Heart right ventricle (tissue), 16 donors: Measurements from ENCODE around the gene ACSL6. TPM values are rescaled to one million over a fixed set of nuclear protein-coding genes. Genes with fewer than 3 reads are reported as not detected.

Experiments
- ATAC-seq, 8 donors: fragments of 200-7000 bp; cut with Tn5 transposase; one replicate each; pipeline ENCODE4 v1.9.1; 2020; ENCODE audit warnings: mild to moderate bottlenecking in 8 of 8, moderate library complexity in 8 of 8, moderate number of reproducible peaks in 1 of 8
- DNase-seq, 2 donors: peaks; one replicate each; pipeline ENCODE4 v3.0.0-alpha.2; 2020
- H3K27ac ChIP-seq, 10 donors: fragments of 200-600 bp; sonication (generic) in 2 of 10; one replicate each; pipeline versions ENCODE4 v1.5.0 to v1.8.0; 2020 to 2022; ENCODE audit warnings: mild to moderate bottlenecking in 3 of 10
- H3K27me3 ChIP-seq, 7 donors: fragments of 200-600 bp; one replicate each; pipeline ENCODE4 v1.8.0; 2021 to 2022; ENCODE audit warnings: mild to moderate bottlenecking in 2 of 7
- H3K36me3 ChIP-seq, 9 donors: fragments of 200-600 bp; sonication (generic) in 1 of 9; one replicate each; pipeline versions ENCODE4 v1.5.0 to v1.8.0; 2020 to 2022; ENCODE audit warnings: mild to moderate bottlenecking in 2 of 9
- H3K4me1 ChIP-seq, 9 donors: fragments of 200-600 bp; sonication (generic) in 1 of 9; one replicate each; pipeline versions ENCODE4 v1.5.0 to v1.8.0; 2020 to 2022; ENCODE audit warnings: mild to moderate bottlenecking in 4 of 9
- H3K4me3 ChIP-seq, 10 donors: fragments of 200-600 bp; sonication (generic) in 2 of 10; one replicate each; pipeline versions ENCODE4 v1.5.0 to v1.8.0; 2020 to 2022; ENCODE audit warnings: mild to moderate bottlenecking in 7 of 10, moderate library complexity in 2 of 10
- H3K9me3 ChIP-seq, 11 donors: fragments of 200-600 bp in 10 of 11; sonication (generic) in 2 of 11; one replicate each; pipeline versions ENCODE4 v1.5.0 to v1.8.0; 2013 to 2022; ENCODE audit warnings: mild to moderate bottlenecking in 2 of 11, control low read depth in 1 of 11, moderate library complexity in 1 of 11
- CTCF ChIP-seq, 9 donors: fragments of 200-600 bp; sonication (generic) in 2 of 9; IDR thresholded peaks; one replicate each; pipeline versions ENCODE4 v1.5.0 to v1.8.0; 2021 to 2022; ENCODE audit warnings: antibody characterized with exemption in 9 of 9, mild to moderate bottlenecking in 5 of 9, moderate library complexity in 1 of 9
- WGBS, 2 donors: extraction: QIAGEN DNeasy Blood & Tissue Kit; methylation state at CpG; one replicate each; pipeline ENCODE4 v1.1.7; 2013; ENCODE audit warnings: inconsistent platforms in 1 of 2; 5-methylcytosine and 5-hydroxymethylcytosine counted together
- intact Hi-C, 10 donors: fragments of 100-400 bp; cut with DNase I; formaldehyde crosslinking; loops; one replicate each; pipeline versions ENCODE4 v1.11.1 to v1.14.2; 2022
- polyA plus RNA-seq, 2 donors: library from polyadenylated mRNA; stranded (reverse); fragments of 200-250 nt; gene quantifications; one replicate each; pipeline ENCODE4 v1.2.3, GENCODE V29; 2013
- total RNA-seq, 10 donors: library from RNA; stranded (reverse); fragmentation: NEBNext Ultra II Directional in 3 of 10; extraction: Animal tissue kit (Norgen Biotek cat#: 25700) in 3 of 10; gene quantifications; one replicate each; pipeline versions ENCODE4 v1.2.1 to v1.2.4, GENCODE V29; 2021 to 2023
- donor health status: Arrhythmogenic right ventricular cardiomyopathy.
- donor health status: ischemic (EF 13 %, LVEDD 7.1; RV severe dilation, severe dysfunction).
- donor health status: healthy with polysubstance abuse.
- donor health status: DM: no; HTN: yes; CAD: no.
- donor health status: DM: no; HTN: no; CAD: no.
- donor health status: ischemic (EF 25% LVEDD 6.9; RV normal size, moderate dysfunction).
- donor health status: ischemic (EF 25% LVEDD 5.7; RV mildly dilated, moderate dysfunction).
- donor health status: healthy.
- donor health status: DM: yes; HTN: yes; CAD: no.
- donor health status: Ischemic cardiomyopathy.
- donor health status: ischemic (EF 35%, LVEDD 5.7; RV mildly dilated, moderate dysfunction).
- donor health status: nonischemic (EF 11% LVEDD 7.7; RV severe dilation, severe dysfunction).
- donor health status: DM: yes; HTN: yes; CAD: no.
- donor health status: PGD.
- donor health status: ischemic (EF 29% LVEDD 5.4; RV normal size, mild dysfunction).
- donor health status: nonischemic (EF 23%, LVEDD 6.1; RV moderate dilation, normal function).

Gene ACSL6
- total and polyA plus RNA-seq, 12 donors = 0.26 to 7.0 (median 3.0) TPM

- 67 to 76% methylated on average over 6 of the region's 6 CpGs for WGBS, 2 donors
- intact Hi-C loops = no loop called here
- H3K9me3 ChIP-seq = no peaks in the 10 kb centered on the region
Measured at GRCh38 chr5:131965826-131966415, 45.5 kb downstream of the ACSL6 start.

GRCh38 chr5:131959906-131960305, 51.6 kb downstream of the ACSL6 start:
- Histone ChIP-seq H3K4me3 (no peak overlapping the region), H3K9me3 (no peaks in the 10 kb centered on the region), H3K4me1 (no peaks in the 10 kb centered on the region), H3K27ac (no peak overlapping the region), H3K27me3 (no peaks in the 10 kb centered on the region), H3K36me3 (no peaks in the 10 kb centered on the region)
- ATAC-seq (no peak), DNase-seq (no peak)
- no peak for TF ChIP-seq CTCF (IDR thresholded peaks at IDR 0.05)
- WGBS, 2 donors = 80 to 83% methylated on average over 3 of the region's 3 CpGs
- intact Hi-C loops = no loop called here

More at GRCh38 chr5:131965826-131966415, 45.5 kb downstream of the ACSL6 start:
- ATAC-seq (no peak), DNase-seq (no peak)
- TF ChIP-seq CTCF (IDR thresholded peaks at IDR 0.05) = no peak
- no peaks in the 10 kb centered on the region for H3K27me3 ChIP-seq
- no peak overlapping the region for H3K4me3 ChIP-seq
- no peak overlapping the region for H3K27ac ChIP-seq
- no peaks in the 10 kb centered on the region for H3K36me3 ChIP-seq
- no peaks in the 10 kb centered on the region for H3K4me1 ChIP-seq

GRCh38 chr5:131959136-131959535, 52.3 kb downstream of the ACSL6 start:
- DNase-seq (no peak), ATAC-seq (no peak)
- whole genome bisulfite sequencing, 2 donors = 84 to 92% methylated on average over 5 of the region's 5 CpGs
- intact Hi-C loops = no loop called here
- Histone ChIP-seq H3K27me3 (no peaks in the 10 kb centered on the region), H3K36me3 (no peaks in the 10 kb centered on the region), H3K9me3 (no peaks in the 10 kb centered on the region), H3K27ac (no peak overlapping the region), H3K4me1 (no peaks in the 10 kb centered on the region), H3K4me3 (no peak overlapping the region)
- no peak for TF ChIP-seq CTCF (IDR thresholded peaks at IDR 0.05)

GRCh38 chr5:131957721-131958441, 53.6 kb downstream of the ACSL6 start:
- Histone ChIP-seq H3K36me3 (no peaks in the 10 kb centered on the region), H3K27me3 (no peaks in the 10 kb centered on the region), H3K9me3 (no peaks in the 10 kb centered on the region), H3K4me1 (no peaks in the 10 kb centered on the region), H3K4me3 (no peak overlapping the region), H3K27ac (no peak overlapping the region)
- DNase-seq (no peak), ATAC-seq (no peak)
- no peak for TF ChIP-seq CTCF (IDR thresholded peaks at IDR 0.05)
- 80 to 81% methylated on average over 8 of the region's 8 CpGs for WGBS, 2 donors
- intact Hi-C loops = no loop called here
